H1 (cell line): ENCODE results near the gene PNCK. TPM values are rescaled to one million over a fixed set of nuclear protein-coding genes. Genes with fewer than 3 reads are reported as not detected.
A peak's percentile ranks its signal among the peaks of the same experiment; 100 is the strongest.

Experiments
- CTCF ChIA-PET: fragments of 300-600 bp; sonication (Branson Sonifier 250); formaldehyde crosslinking; loops from one replicate; lab custom pipeline; 2021; ENCODE audit not compliant: partially characterized antibody; lab: Charles Lee
- POLR2A ChIA-PET: fragments of 300-600 bp; sonication (Branson Sonifier 250); formaldehyde crosslinking; loops from one replicate; lab custom pipeline; 2021; ENCODE audit warnings: inconsistent platforms; ENCODE audit not compliant: partially characterized antibody; lab: Charles Lee
- DNase-seq, 2 experiments: peaks; one replicate each; pipeline versions ENCODE4 v3.0.0 to v3.0.0-alpha.2; 2010 to 2022; ENCODE audit warnings: low spot score in 2 of 2, low read depth in 1 of 2, mixed read lengths in 1 of 2
- FAIRE-seq: peaks from 2 replicates; lab custom pipeline; 2011; peaks lifted over from hg19 to GRCh38; lab: Jason Lieb, UNC
- H2AFZ ChIP-seq: 2 replicates; pipeline ENCODE4 v1.8.1; 2012; ENCODE audit warnings: low read length, inconsistent platforms
- H2AK5ac ChIP-seq: 2 replicates; pipeline ENCODE4 v1.6.1; 2013; ENCODE audit warnings: low read depth, low read length
- H2BK120ac ChIP-seq: replicated peaks from 2 replicates; pipeline ENCODE3; 2013; ENCODE audit warnings: low read depth, low read length, inconsistent platforms
- H2BK12ac ChIP-seq: 2 replicates; pipeline ENCODE4 v1.6.1; 2013; ENCODE audit warnings: low read depth, low read length
- H2BK15ac ChIP-seq: 2 replicates; pipeline ENCODE4 v1.6.1; 2013; ENCODE audit warnings: low read length
- H2BK20ac ChIP-seq: 2 replicates; pipeline ENCODE4 v1.6.1; 2013; ENCODE audit warnings: low read length
- H2BK5ac ChIP-seq: 2 replicates; pipeline ENCODE4 v1.6.1; 2013; ENCODE audit warnings: low read depth, low read length
- H3K14ac ChIP-seq: 2 replicates; pipeline ENCODE4 v1.6.1; 2013; ENCODE audit warnings: inconsistent platforms; ENCODE audit not compliant: insufficient read length
- H3K18ac ChIP-seq: 2 replicates; pipeline ENCODE4 v1.6.1; 2013; ENCODE audit warnings: low read length; ENCODE audit errors: extremely low read depth
- H3K23ac ChIP-seq: 2 replicates; pipeline ENCODE4 v1.6.1; 2013; ENCODE audit warnings: inconsistent platforms; ENCODE audit not compliant: insufficient read length
- H3K23me2 ChIP-seq: 2 replicates; pipeline ENCODE4 v1.6.1; 2013; ENCODE audit warnings: low read depth, low read length
- H3K27ac ChIP-seq: 2 replicates; pipeline ENCODE4 v1.6.1; 2011; ENCODE audit warnings: low read depth, low read length, inconsistent platforms
- H3K27me3 ChIP-seq, 4 experiments: replicated peaks in 1 of 4; 1 replicate in 1 of 4; 2 replicates in 3 of 4; pipeline versions ENCODE4 v1.6.1 to v1.8.1; 2011 to 2013; ENCODE audit warnings: low read length in 3 of 4, mild to moderate bottlenecking in 3 of 4, inconsistent platforms in 2 of 4, mixed read lengths in 2 of 4, moderate library complexity in 1 of 4; ENCODE audit not compliant: control insufficient read depth in 3 of 4, insufficient read depth in 3 of 4; ENCODE audit errors: extremely low read depth in 1 of 4
- H3K36me3 ChIP-seq, 4 experiments: 2 replicates each; pipeline versions ENCODE4 v1.6.1 to v1.8.1; 2011 to 2013; ENCODE audit warnings: mild to moderate bottlenecking in 4 of 4, low read length in 3 of 4, moderate library complexity in 2 of 4, control low read depth in 1 of 4, inconsistent platforms in 1 of 4; ENCODE audit not compliant: insufficient read depth in 4 of 4, control insufficient read depth in 2 of 4
- H3K4ac ChIP-seq: replicated peaks from 2 replicates; pipeline ENCODE3; 2013; ENCODE audit warnings: low read length, low read depth, mixed read lengths, inconsistent platforms; ENCODE audit not compliant: insufficient read length
- H3K4me1 ChIP-seq, 4 experiments: replicated peaks in 1 of 4; 1 replicate in 1 of 4; 2 replicates in 3 of 4; pipeline versions ENCODE4 v1.6.1 to v1.8.1; 2011 to 2013; ENCODE audit warnings: low read length in 3 of 4, inconsistent platforms in 2 of 4, mixed read lengths in 1 of 4; ENCODE audit not compliant: insufficient read depth in 4 of 4, control insufficient read depth in 3 of 4
- H3K4me2 ChIP-seq, 2 experiments: 2 replicates each; pipeline versions ENCODE4 v1.6.1 to v1.8.1; 2011 to 2013; ENCODE audit warnings: low read depth in 2 of 2, low read length in 2 of 2, control low read depth in 1 of 2, inconsistent platforms in 1 of 2, mild to moderate bottlenecking in 1 of 2; ENCODE audit not compliant: insufficient read depth in 1 of 2
- H3K4me3 ChIP-seq, 4 experiments: fragments of 200-600, 300-600 bp in 1 of 4; sonication (generic), shearing (Covaris generic), sonication (Bioruptor Twin) in 1 of 4; 2 replicates each; pipeline versions ENCODE4 v1.5.1 to v1.8.1; 2011 to 2016; ENCODE audit warnings: low read length in 4 of 4, low read depth in 3 of 4, control low read depth in 2 of 4, inconsistent platforms in 2 of 4, mild to moderate bottlenecking in 2 of 4, mixed read lengths in 1 of 4, moderate library complexity in 1 of 4; ENCODE audit not compliant: insufficient read depth in 2 of 4; ENCODE audit errors: extremely low read depth in 1 of 4
- H3K56ac ChIP-seq: replicated peaks from 2 replicates; pipeline ENCODE3; 2013; ENCODE audit warnings: low read depth, mild to moderate bottlenecking, mixed read lengths, low read length, inconsistent platforms; ENCODE audit not compliant: insufficient read length
- H3K79me1 ChIP-seq: 2 replicates; pipeline ENCODE4 v1.6.1; 2013; ENCODE audit warnings: low read depth, low read length, control low read depth
- H3K79me2 ChIP-seq, 2 experiments: 2 replicates each; pipeline versions ENCODE4 v1.6.1 to v1.8.1; 2012 to 2013; ENCODE audit warnings: low read length in 2 of 2, mild to moderate bottlenecking in 2 of 2, inconsistent platforms in 1 of 2; ENCODE audit not compliant: insufficient read depth in 2 of 2, control insufficient read depth in 1 of 2
- H3K9ac ChIP-seq, 4 experiments: replicated peaks in 1 of 4; 1 replicate in 1 of 4; 2 replicates in 3 of 4; pipeline versions ENCODE4 v1.6.1 to v1.8.1; 2011 to 2013; ENCODE audit warnings: low read depth in 3 of 4, low read length in 3 of 4, control low read depth in 2 of 4, mild to moderate bottlenecking in 2 of 4, moderate library complexity in 2 of 4, inconsistent platforms in 1 of 4; ENCODE audit errors: extremely low read depth in 1 of 4
- H3K9me3 ChIP-seq, 2 experiments: 2 replicates each; pipeline versions ENCODE4 v1.6.1 to v1.8.1; 2012 to 2013; ENCODE audit warnings: mild to moderate bottlenecking in 2 of 2, moderate library complexity in 2 of 2, control low read depth in 1 of 2, inconsistent platforms in 1 of 2, low read depth in 1 of 2, low read length in 1 of 2, mixed read lengths in 1 of 2; ENCODE audit not compliant: insufficient read depth in 2 of 2
- H4K20me1 ChIP-seq, 2 experiments: replicated peaks in 1 of 2; 2 replicates each; pipeline versions ENCODE3 to v1.8.1; 2011 to 2013; ENCODE audit warnings: inconsistent platforms in 2 of 2, low read length in 2 of 2, mild to moderate bottlenecking in 1 of 2; ENCODE audit not compliant: insufficient read depth in 2 of 2, control insufficient read depth in 1 of 2
- H4K5ac ChIP-seq: 2 replicates; pipeline ENCODE4 v1.6.1; 2013; ENCODE audit warnings: low read length, low read depth, mixed read lengths, inconsistent platforms; ENCODE audit not compliant: insufficient read length
- H4K8ac ChIP-seq: 2 replicates; pipeline ENCODE4 v1.8.0; 2013; ENCODE audit warnings: mild to moderate bottlenecking, moderate library complexity, low read length, inconsistent platforms; ENCODE audit not compliant: insufficient read depth; ENCODE audit errors: extremely low read depth
- H4K91ac ChIP-seq: replicated peaks from 2 replicates; pipeline ENCODE3; 2013; ENCODE audit warnings: low read length, mixed read lengths, inconsistent platforms; ENCODE audit not compliant: insufficient read length
- KDM4A ChIP-seq: IDR thresholded peaks from one replicate; pipeline ENCODE4 v1.7.1; 2012; ENCODE audit warnings: low read depth, mild to moderate bottlenecking, moderate library complexity, low read length, inconsistent platforms; ENCODE audit not compliant: severe bottlenecking
- PHF8 ChIP-seq: fragments of 200-600 bp; sonication (generic); conservative IDR thresholded peaks from 2 replicates; pipeline ENCODE4 v1.7.1; 2012; ENCODE audit warnings: low read depth, mild to moderate bottlenecking, inconsistent platforms, low read length, moderate library complexity
- RAD21 ChIP-seq, 2 experiments: IDR thresholded peaks in 1 of 2; conservative IDR thresholded peaks in 1 of 2; 2 replicates each; pipeline ENCODE4 v1.6.1; 2011; ENCODE audit warnings: low read depth in 2 of 2, low read length in 2 of 2, improper control_type of control experiment in 1 of 2, inconsistent platforms in 1 of 2, mild to moderate bottlenecking in 1 of 2, moderate library complexity in 1 of 2
- TAF1 ChIP-seq: IDR thresholded peaks from 2 replicates; pipeline ENCODE4 v1.6.1; 2011; ENCODE audit warnings: mild to moderate bottlenecking, low read depth, low read length
- TBP ChIP-seq: IDR thresholded peaks from 2 replicates; pipeline ENCODE4 v1.6.1; 2011; ENCODE audit warnings: low read depth, low read length, improper control_type of control experiment
- TEAD4 ChIP-seq: IDR thresholded peaks from 2 replicates; pipeline ENCODE4 v1.6.1; 2012; ENCODE audit warnings: low read depth, low read length, inconsistent platforms, mixed read lengths
- WGBS, 2 experiments: shearing (Covaris generic) in 1 of 2; methylation state at CpG; one replicate each; pipeline versions ENCODE4 v1.1.6 to v1.1.7; 2013 to 2015; ENCODE audit warnings: low lambda C conversion rate in 2 of 2, mixed read lengths in 2 of 2, inconsistent platforms in 1 of 2, low coverage in 1 of 2, missing lambda C conversion rate in 1 of 2; ENCODE audit not compliant: insufficient replicate concordance in 2 of 2, insufficient coverage in 1 of 2, insufficient read length in 1 of 2; ENCODE audit errors: extremely low coverage in 1 of 2, missing lambda C conversion rate in 1 of 2; 5-methylcytosine and 5-hydroxymethylcytosine counted together
- polyA plus RNA-seq, 7 experiments: library from polyadenylated mRNA; depleted of rRNA in 3 of 7; stranded (reverse) in 5 of 7; unstranded in 2 of 7; fragments of >200 nt in 5 of 7; fragments of 200-250 nt in 2 of 7; gene quantifications; 1 replicate in 5 of 7; 2 replicates in 1 of 7; 4 replicates in 1 of 7; pipeline versions ENCODE4 v1.2.1 to v1.2.3, GENCODE V29; 2011 to 2013; ENCODE audit warnings: missing spikeins in 2 of 7, mixed read lengths in 2 of 7
- total RNA-seq: library from RNA; stranded (reverse); fragmentation: NEBNext Ultra II Directional; extraction: Animal tissue kit (Norgen Biotek cat#: 25700); gene quantifications from 2 replicates; pipeline ENCODE4 v1.2.1, GENCODE V29; 2021
- TF ChIP-seq, protein P1 (sequence below), 3 experiments: IDR thresholded peaks; 1 replicate in 2 of 3; 2 replicates in 1 of 3; pipeline versions ENCODE4 v1.5.1 to v1.6.1; 2011; ENCODE audit warnings: low read length in 3 of 3, mild to moderate bottlenecking in 3 of 3, inconsistent platforms in 2 of 3, low read depth in 1 of 3, moderate library complexity in 1 of 3; ENCODE audit not compliant: insufficient read depth in 1 of 3; ENCODE audit errors: control extremely low read depth in 1 of 3

PNCK gene
- total and polyA plus RNA-seq, 2 of the 8 experiments (the other 6 are each of a cell fraction or from before 2014, with no cell fraction given) = 6.2 to 6.3 TPM

DNA sequence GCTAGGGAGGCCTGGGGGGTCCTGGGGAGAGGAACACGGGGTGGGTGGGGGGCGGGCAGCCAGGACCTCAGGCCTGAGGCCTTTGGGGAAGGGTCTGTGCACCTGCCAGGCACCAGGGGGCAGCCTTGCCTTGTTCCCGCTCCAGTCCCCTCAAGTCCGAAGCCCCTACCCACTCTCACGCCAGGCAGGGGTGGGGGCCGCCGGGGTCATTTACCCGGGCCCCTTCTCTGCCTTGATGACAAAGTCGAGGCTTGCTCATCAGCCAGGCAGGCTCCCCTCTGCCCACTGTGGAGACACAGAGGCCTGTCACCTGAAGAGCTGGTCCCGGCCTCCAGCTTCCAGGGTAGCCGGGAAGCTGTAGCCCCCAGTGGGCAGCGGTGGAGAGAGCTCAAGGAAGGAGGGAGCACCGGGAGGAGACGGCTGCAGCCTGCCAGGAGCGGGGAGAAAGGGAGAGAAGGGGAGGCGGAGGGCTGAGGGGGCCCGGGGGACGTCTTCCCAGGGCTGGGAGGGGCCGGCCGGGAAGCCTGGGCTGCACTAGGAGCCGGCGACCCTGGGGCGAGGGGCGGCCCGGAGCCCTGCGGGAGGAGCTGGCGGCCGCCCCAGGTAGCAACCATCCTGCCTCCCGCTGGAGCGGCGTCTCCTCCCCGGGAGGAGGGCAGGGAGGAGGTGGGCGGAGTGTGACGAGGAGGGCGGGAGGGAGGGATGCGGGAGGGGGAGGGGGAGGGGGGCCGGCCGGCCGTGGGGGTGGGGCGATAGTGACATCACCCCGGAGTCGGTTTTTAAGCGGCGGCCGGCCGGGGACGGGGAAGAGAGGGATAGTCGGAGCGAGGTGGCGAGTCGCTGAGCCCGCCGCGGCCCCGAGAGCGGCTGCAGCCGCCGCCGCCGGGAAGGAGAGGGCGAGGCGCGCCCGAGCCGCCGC is 13.8 kb upstream of the PNCK start, which contains the start of gene SLC6A8:
TSS of gene SLC6A8 (plus strand) at position 806 of the 919 bp plus-strand sequence. CDS start 649 bp downstream, outside the sequence.
- Histone ChIP-seq H2BK15ac (no peak within 1 kb of the TSS), H3K23ac (no peak within 1 kb of the TSS), H2BK5ac (no peak within 1 kb of the TSS), H3K23me2 (no peaks in the 10 kb centered on the region), H3K4me1 (peaks cover 0 to 27% (median 11%) of the 10 kb centered on the region in 4 experiments; a peak in 6 of 7 replicates), H3K9ac (peak within 1 kb of the TSS; percentile 41 to 64 (median 54); a peak in 6 of 7 replicates), H3K9me3 (peaks cover 4 to 5% of the 10 kb centered on the region in 2 experiments; a peak in 2 of 4 replicates), H2BK120ac (no peak within 1 kb of the TSS), H3K4me3 (peak within 1 kb of the TSS; percentile 47 to 58 (median 51)), H3K79me1 (no peaks in the 10 kb centered on the region; the same call in 1 of the 2 replicates), H3K79me2 (peaks cover 0 to 13% of the 10 kb centered on the region in 2 experiments; a peak in 3 of 4 replicates), H4K91ac (no peak within 1 kb of the TSS), H3K18ac (no peak within 1 kb of the TSS; the same call in 1 of the 2 replicates), H3K36me3 (peaks cover 0 to 21% (median 0%) of the 10 kb centered on the region in 4 experiments; a peak in 3 of 8 replicates), H3K4ac (no peak within 1 kb of the TSS), H2AFZ (no peak within 1 kb of the TSS), H2AK5ac (no peak within 1 kb of the TSS), H4K5ac (no peak within 1 kb of the TSS), H3K27ac (no peak within 1 kb of the TSS), H2BK12ac (0 out of 2 replicates have a peak within 1 kb of the TSS, but pooled peaks have one; percentile 50), H2BK20ac (no peak within 1 kb of the TSS), H3K27me3 (no peaks in the 10 kb centered on the region), H3K56ac (no peak within 1 kb of the TSS), H3K14ac (no peak within 1 kb of the TSS), H3K4me2 (peak within 1 kb of the TSS; percentile 45 to 57), H4K20me1 (peaks cover 2 to 3% of the 10 kb centered on the region in 2 experiments), H4K8ac (peak within 1 kb of the TSS; percentile 51)
- peak in 1 of 2 experiments; percentile 69 for DNase-seq
- WGBS, 2 experiments = 0% methylated on average over 2 of the region's 66 CpGs; no CpG with 5 or more reads in 1 of the 2 experiments
- no peak for FAIRE-seq
- ChIA-PET CTCF (interaction anchor here (0.7 to 2.1 kb wide), 9 partner anchors 8 to 147 kb away, joined by 3 to 10 read pairs (median 5); no protein-coding TSS in a partner anchor), POLR2A (interaction anchor here (1.0 to 2.3 kb wide), 7 partner anchors 11 to 110 kb away, joined by 3 to 11 read pairs (median 5); partner anchors contain the start of genes BCAP31 and PNCK)
- TF ChIP-seq TBP = peak; percentile 78; the same call in 1 of the 2 replicates
- no peak for TF ChIP-seq TEAD4
- TF ChIP-seq RAD21 (IDR thresholded peaks at IDR 0.05 in 1 of 2, conservative IDR thresholded peaks at IDR 0.05 in 1 of 2; ENCODE audit: low read depth in 2 of 2, low read length in 2 of 2) = peak; percentile 19 to 44; a peak in 3 of 4 replicates
- TF ChIP-seq TAF1 = peak; percentile 75
- no peak for TF ChIP-seq KDM4A
- no peak for TF ChIP-seq PHF8
- TF ChIP-seq, protein P1, sequence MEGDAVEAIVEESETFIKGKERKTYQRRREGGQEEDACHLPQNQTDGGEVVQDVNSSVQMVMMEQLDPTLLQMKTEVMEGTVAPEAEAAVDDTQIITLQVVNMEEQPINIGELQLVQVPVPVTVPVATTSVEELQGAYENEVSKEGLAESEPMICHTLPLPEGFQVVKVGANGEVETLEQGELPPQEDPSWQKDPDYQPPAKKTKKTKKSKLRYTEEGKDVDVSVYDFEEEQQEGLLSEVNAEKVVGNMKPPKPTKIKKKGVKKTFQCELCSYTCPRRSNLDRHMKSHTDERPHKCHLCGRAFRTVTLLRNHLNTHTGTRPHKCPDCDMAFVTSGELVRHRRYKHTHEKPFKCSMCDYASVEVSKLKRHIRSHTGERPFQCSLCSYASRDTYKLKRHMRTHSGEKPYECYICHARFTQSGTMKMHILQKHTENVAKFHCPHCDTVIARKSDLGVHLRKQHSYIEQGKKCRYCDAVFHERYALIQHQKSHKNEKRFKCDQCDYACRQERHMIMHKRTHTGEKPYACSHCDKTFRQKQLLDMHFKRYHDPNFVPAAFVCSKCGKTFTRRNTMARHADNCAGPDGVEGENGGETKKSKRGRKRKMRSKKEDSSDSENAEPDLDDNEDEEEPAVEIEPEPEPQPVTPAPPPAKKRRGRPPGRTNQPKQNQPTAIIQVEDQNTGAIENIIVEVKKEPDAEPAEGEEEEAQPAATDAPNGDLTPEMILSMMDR (IDR thresholded peaks at IDR 0.05; ENCODE audit: control extremely low read depth in 1 of 3, insufficient read depth in 1 of 3, low read depth in 1 of 3, low read length in 3 of 3) = peak in 2 of 3 experiments; percentile 30 to 33; a peak in 3 of 4 replicates
